IMR-90 (cell line): ENCODE results near the gene RALGPS1. TPM values are rescaled to one million over a fixed set of nuclear protein-coding genes. Genes with fewer than 3 reads are reported as not detected.

Experiments
- ATAC-seq: fragments of 200-7000 bp; cut with Tn5 transposase; 2 replicates; pipeline ENCODE4 v1.9.1; 2020; ENCODE audit warnings: low read depth, mild to moderate bottlenecking, moderate library complexity
- BruUV-seq: library from RNA; stranded (reverse); fragments of 400-500 nt; replicated peaks from 2 replicates; lab custom pipeline; 2021; lab: Mats Ljungman, UMichigan
- CTCF ChIA-PET: fragments of 300-600 bp; formaldehyde crosslinking; extraction: SDS; loops from one replicate; lab custom pipeline; 2021; ENCODE audit warnings: antibody characterized with exemption; lab: Yijun Ruan, JAX
- POLR2A ChIA-PET: fragments of 300-600 bp; sonication (Branson Sonifier 250); formaldehyde crosslinking; loops from one replicate; lab custom pipeline; 2022; ENCODE audit warnings: antibody characterized with exemption; ENCODE audit not compliant: unreplicated experiment; lab: Charles Lee
- DNase-seq: peaks from one replicate; pipeline ENCODE4 v3.0.0; 2013
- H2AFZ ChIP-seq: replicated peaks from 2 replicates; pipeline ENCODE3; 2013; ENCODE audit warnings: low read length, mild to moderate bottlenecking; ENCODE audit not compliant: poor library complexity
- H2AK5ac ChIP-seq: 2 replicates; pipeline ENCODE4 v1.6.1; 2013; ENCODE audit warnings: low read depth, low read length, inconsistent platforms
- H2AK9ac ChIP-seq: replicated peaks from 2 replicates; pipeline ENCODE3; 2013; ENCODE audit warnings: mild to moderate bottlenecking, low read depth, low read length, moderate library complexity; ENCODE audit not compliant: poor library complexity
- H2BK120ac ChIP-seq: 2 replicates; pipeline ENCODE4 v1.6.1; 2013; ENCODE audit warnings: low read depth, low read length, inconsistent platforms
- H2BK15ac ChIP-seq: 3 replicates; pipeline ENCODE4 v1.6.1; 2013; ENCODE audit warnings: low read depth, low read length, inconsistent platforms
- H2BK20ac ChIP-seq: 2 replicates; pipeline ENCODE4 v1.6.1; 2013; ENCODE audit warnings: low read depth, mild to moderate bottlenecking, inconsistent platforms, low read length, moderate library complexity
- H2BK5ac ChIP-seq: 2 replicates; pipeline ENCODE4 v1.6.1; 2013; ENCODE audit warnings: mild to moderate bottlenecking, low read depth, low read length, inconsistent platforms; ENCODE audit not compliant: poor library complexity, severe bottlenecking
- H3K14ac ChIP-seq: replicated peaks from 2 replicates; pipeline ENCODE4 v1.6.1; 2013; ENCODE audit warnings: low read depth, low read length, inconsistent platforms
- H3K18ac ChIP-seq: 2 replicates; pipeline ENCODE4 v1.6.1; 2013; ENCODE audit warnings: low read depth, low read length, control low read depth
- H3K23ac ChIP-seq: 2 replicates; pipeline ENCODE4 v1.6.1; 2013; ENCODE audit warnings: low read depth, low read length, inconsistent platforms
- H3K27ac ChIP-seq: 2 replicates; pipeline ENCODE4 v1.5.1; 2013; ENCODE audit warnings: mild to moderate bottlenecking, control low read depth, low read length; ENCODE audit not compliant: insufficient read depth
- H3K27me3 ChIP-seq: 2 replicates; pipeline ENCODE4 v1.6.1; 2013; ENCODE audit warnings: low read length; ENCODE audit not compliant: control insufficient read depth, insufficient read depth
- H3K36me3 ChIP-seq: 2 replicates; pipeline ENCODE4 v1.6.1; 2013; ENCODE audit warnings: low read length, mixed read lengths; ENCODE audit not compliant: control insufficient read depth, insufficient read depth
- H3K4ac ChIP-seq: 2 replicates; pipeline ENCODE4 v1.6.1; 2013; ENCODE audit warnings: low read depth, low read length, inconsistent platforms
- H3K4me1 ChIP-seq: 2 replicates; pipeline ENCODE4 v1.6.1; 2013; ENCODE audit warnings: low read length, mixed read lengths; ENCODE audit not compliant: control insufficient read depth, insufficient read depth
- H3K4me2 ChIP-seq: 2 replicates; pipeline ENCODE4 v1.6.1; 2013; ENCODE audit warnings: low read depth, mild to moderate bottlenecking, control low read depth, low read length, moderate library complexity
- H3K4me3 ChIP-seq: 2 replicates; pipeline ENCODE4 v1.5.1; 2013; ENCODE audit warnings: low read depth, mild to moderate bottlenecking, control low read depth, low read length, moderate library complexity; ENCODE audit not compliant: insufficient read depth
- H3K56ac ChIP-seq: 2 replicates; pipeline ENCODE4 v1.6.1; 2013; ENCODE audit warnings: low read length, inconsistent platforms; ENCODE audit not compliant: insufficient read depth; ENCODE audit errors: extremely low read depth
- H3K79me1 ChIP-seq, 2 experiments: 2 replicates each; pipeline ENCODE4 v1.6.1; 2013; ENCODE audit warnings: low read length in 2 of 2, inconsistent platforms in 1 of 2, low read depth in 1 of 2
- H3K9ac ChIP-seq: 2 replicates; pipeline ENCODE4 v1.6.1; 2013; ENCODE audit warnings: low read depth, low read length, control low read depth
- H3K9me1 ChIP-seq: 2 replicates; pipeline ENCODE4 v1.6.1; 2013; ENCODE audit warnings: low read length, inconsistent platforms; ENCODE audit not compliant: insufficient read depth
- H3K9me3 ChIP-seq: 2 replicates; pipeline ENCODE4 v1.6.1; 2013; ENCODE audit warnings: low read length; ENCODE audit not compliant: control insufficient read depth, insufficient read depth
- H4K20me1 ChIP-seq: 2 replicates; pipeline ENCODE4 v1.6.1; 2013; ENCODE audit warnings: low read length, inconsistent platforms; ENCODE audit not compliant: insufficient read depth
- H4K5ac ChIP-seq: 2 replicates; pipeline ENCODE4 v1.6.1; 2013; ENCODE audit warnings: mild to moderate bottlenecking, low read depth, low read length, control low read depth
- H4K8ac ChIP-seq, 2 experiments: 2 replicates each; pipeline ENCODE4 v1.6.1; 2013; ENCODE audit warnings: low read depth in 2 of 2, low read length in 2 of 2, control low read depth in 1 of 2, inconsistent platforms in 1 of 2
- H4K91ac ChIP-seq: 2 replicates; pipeline ENCODE4 v1.6.1; 2013; ENCODE audit warnings: low read depth, low read length, inconsistent platforms; ENCODE audit not compliant: insufficient read depth
- BHLHE40 ChIP-seq: fragments of 150-350 bp; IDR thresholded peaks from 2 replicates; pipeline ENCODE4 v1.6.1; 2016; ENCODE audit warnings: mild to moderate bottlenecking, low read depth, low read length
- CTCF ChIP-seq: conservative IDR thresholded peaks from 2 replicates; pipeline ENCODE4 v1.5.1; 2012; ENCODE audit warnings: mild to moderate bottlenecking, low read depth, low read length, improper control_type of control experiment
- FOS ChIP-seq: fragments of 150-350 bp; IDR thresholded peaks from 2 replicates; pipeline ENCODE4 v1.6.1; 2016; ENCODE audit warnings: low read depth, low read length
- MAZ ChIP-seq: IDR thresholded peaks from 2 replicates; pipeline ENCODE4 v1.6.1; 2012; ENCODE audit warnings: low read depth, mild to moderate bottlenecking, low read length, improper control_type of control experiment, moderate library complexity, borderline replicate concordance
- MXI1 ChIP-seq: IDR thresholded peaks from 2 replicates; pipeline ENCODE4 v1.6.1; 2012; ENCODE audit warnings: low read depth, mild to moderate bottlenecking, low read length, moderate library complexity, borderline replicate concordance
- POLR2A ChIP-seq: IDR thresholded peaks from 2 replicates; pipeline ENCODE4 v1.6.1; 2012; ENCODE audit warnings: mild to moderate bottlenecking, low read depth, low read length
- SMC3 ChIP-seq: fragments of 150-350 bp; IDR thresholded peaks from 2 replicates; pipeline ENCODE4 v1.6.1; 2016; ENCODE audit warnings: low read depth, mild to moderate bottlenecking, antibody characterized with exemption, low read length, moderate library complexity
- WGBS, 2 experiments: methylation state at CpG; one replicate each; pipeline versions ENCODE4 v1.1.5 to v1.1.7; 2013; ENCODE audit warnings: missing lambda C conversion rate in 2 of 2; ENCODE audit not compliant: insufficient read length in 1 of 2; ENCODE audit errors: extremely low coverage in 2 of 2; 5-methylcytosine and 5-hydroxymethylcytosine counted together
- dilution Hi-C: fragments of 300-500 bp; cut with HindIII; formaldehyde crosslinking; loops from one replicate; pipeline ENCODE4 v1.14.3; 2018; ENCODE audit warnings: low sequenced_read_pairs; ENCODE audit not compliant: unreplicated experiment
- in situ Hi-C: fragments of 300-500 bp; cut with MboI; formaldehyde crosslinking; loops from 3 replicates; pipeline ENCODE4 v1.14.3; 2019; ENCODE audit warnings: low sequenced_read_pairs, inconsistent platforms, mixed read lengths
- intact Hi-C: fragments of 100-400 bp; cut with micrococcal nuclease; formaldehyde crosslinking; loops from 2 replicates; pipeline ENCODE4 v1.10.0; 2022
- polyA plus RNA-seq, 3 experiments: library from polyadenylated mRNA; depleted of rRNA; stranded (reverse); fragments of >200 nt; gene quantifications; 2 replicates each; pipeline ENCODE4 v1.2.3, GENCODE V29; 2012; ENCODE audit warnings: low replicate concordance in 1 of 3
- total RNA-seq: library from RNA; depleted of rRNA; stranded (reverse); fragments of >200 nt; gene quantifications from 2 replicates; pipeline ENCODE4 v1.2.3, GENCODE V29; 2012
- TF ChIP-seq, protein P1 (sequence below): fragments of 150-350 bp; IDR thresholded peaks from 2 replicates; pipeline ENCODE4 v1.6.1; 2016; ENCODE audit warnings: low read depth, mild to moderate bottlenecking, low read length, moderate library complexity, borderline replicate concordance

RALGPS1 gene
- total and polyA plus RNA-seq, 2 of the 4 experiments (the other 2 are of a cell fraction), result 0.90 to 2.8 TPM

DNA sequence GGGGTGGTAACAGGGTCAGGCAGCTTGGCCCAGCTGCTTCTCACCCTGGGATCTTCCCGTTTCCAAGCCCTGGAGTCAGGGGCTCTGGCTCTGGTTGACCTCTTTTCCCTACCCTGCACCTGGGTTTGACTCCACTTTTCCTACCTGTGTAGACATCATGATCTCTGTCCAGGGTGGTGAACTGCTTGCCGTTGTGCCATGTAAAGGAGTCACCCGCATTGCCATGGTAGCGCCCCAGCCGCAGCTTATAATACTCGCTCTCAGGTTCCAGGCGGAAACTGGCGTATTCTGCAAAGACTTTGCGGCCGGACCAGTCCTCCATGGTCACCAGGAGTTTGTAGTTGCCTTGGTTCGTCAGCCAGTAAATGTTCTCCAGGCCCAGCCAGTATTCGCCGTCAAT, 176.9 kb downstream of the RALGPS1 start:
- Histone ChIP-seq H4K20me1 (no peaks in the 10 kb centered on the region), H4K91ac (no peak overlapping the region), H3K4me2 (no peak overlapping the region), H2BK120ac (no peak overlapping the region), H2BK5ac (no peak overlapping the region), H3K9me1 (no peaks in the 10 kb centered on the region), H3K79me1 (no peaks in the 10 kb centered on the region), H3K27ac (no peak overlapping the region), H3K36me3 (peaks cover 72% of the 10 kb centered on the region), H3K9me3 (no peaks in the 10 kb centered on the region), H3K14ac (no peak overlapping the region), H3K18ac (no peak overlapping the region), H4K5ac (no peak overlapping the region), H3K56ac (no peak overlapping the region), H2BK15ac (no peak overlapping the region), H4K8ac (no peak overlapping the region), H2AFZ (no peak overlapping the region), H2AK9ac (no peak overlapping the region), H2BK20ac (no peak overlapping the region), H3K27me3 (no peaks in the 10 kb centered on the region), H2AK5ac (no peak overlapping the region), H3K23ac (no peak overlapping the region), H3K4me3 (no peak overlapping the region), H3K4me1 (no peaks in the 10 kb centered on the region), H3K4ac (no peak overlapping the region), H3K9ac (no peak overlapping the region)
- 100% methylated on average over 10 of the region's 13 CpGs; no CpG with 5 or more reads in 1 of the 2 experiments for WGBS, 2 experiments
- ATAC-seq (no peak), DNase-seq (no peak)
- dilution Hi-C loops, result no loop called here
- in situ Hi-C loops, result no loop called here
- no peak for TF ChIP-seq MXI1
- TF ChIP-seq SMC3, result no peak
- TF ChIP-seq MAZ, result no peak
- no peak for TF ChIP-seq FOS
- TF ChIP-seq BHLHE40, result no peak
- TF ChIP-seq POLR2A, result no peak
- no peak for TF ChIP-seq CTCF
- TF ChIP-seq, protein P1, sequence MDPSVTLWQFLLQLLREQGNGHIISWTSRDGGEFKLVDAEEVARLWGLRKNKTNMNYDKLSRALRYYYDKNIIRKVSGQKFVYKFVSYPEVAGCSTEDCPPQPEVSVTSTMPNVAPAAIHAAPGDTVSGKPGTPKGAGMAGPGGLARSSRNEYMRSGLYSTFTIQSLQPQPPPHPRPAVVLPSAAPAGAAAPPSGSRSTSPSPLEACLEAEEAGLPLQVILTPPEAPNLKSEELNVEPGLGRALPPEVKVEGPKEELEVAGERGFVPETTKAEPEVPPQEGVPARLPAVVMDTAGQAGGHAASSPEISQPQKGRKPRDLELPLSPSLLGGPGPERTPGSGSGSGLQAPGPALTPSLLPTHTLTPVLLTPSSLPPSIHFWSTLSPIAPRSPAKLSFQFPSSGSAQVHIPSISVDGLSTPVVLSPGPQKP, result no peak
- ChIA-PET CTCF (no interaction called here), POLR2A (no interaction called here)
- no TSS peak for BruUV-seq
- intact Hi-C loops, result no loop called here
